ENCODE measurements around the gene PDE6B.

GRCh38 chr4:583820-584219 lies 41.6 kb upstream of the PDE6B start:
- TF ChIP-seq, protein P1, sequence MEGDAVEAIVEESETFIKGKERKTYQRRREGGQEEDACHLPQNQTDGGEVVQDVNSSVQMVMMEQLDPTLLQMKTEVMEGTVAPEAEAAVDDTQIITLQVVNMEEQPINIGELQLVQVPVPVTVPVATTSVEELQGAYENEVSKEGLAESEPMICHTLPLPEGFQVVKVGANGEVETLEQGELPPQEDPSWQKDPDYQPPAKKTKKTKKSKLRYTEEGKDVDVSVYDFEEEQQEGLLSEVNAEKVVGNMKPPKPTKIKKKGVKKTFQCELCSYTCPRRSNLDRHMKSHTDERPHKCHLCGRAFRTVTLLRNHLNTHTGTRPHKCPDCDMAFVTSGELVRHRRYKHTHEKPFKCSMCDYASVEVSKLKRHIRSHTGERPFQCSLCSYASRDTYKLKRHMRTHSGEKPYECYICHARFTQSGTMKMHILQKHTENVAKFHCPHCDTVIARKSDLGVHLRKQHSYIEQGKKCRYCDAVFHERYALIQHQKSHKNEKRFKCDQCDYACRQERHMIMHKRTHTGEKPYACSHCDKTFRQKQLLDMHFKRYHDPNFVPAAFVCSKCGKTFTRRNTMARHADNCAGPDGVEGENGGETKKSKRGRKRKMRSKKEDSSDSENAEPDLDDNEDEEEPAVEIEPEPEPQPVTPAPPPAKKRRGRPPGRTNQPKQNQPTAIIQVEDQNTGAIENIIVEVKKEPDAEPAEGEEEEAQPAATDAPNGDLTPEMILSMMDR (conservative IDR thresholded peaks at IDR 0.05; ENCODE audit: low read length): no peak
- no peak for TF ChIP-seq EZH2phosphoT487 (IDR thresholded peaks at IDR 0.05; ENCODE audit: borderline replicate concordance, low read depth, low read length)
